LHCN-M2 (cell line): ENCODE measurements around the gene MSMP. TPM values are rescaled to one million over a fixed set of nuclear protein-coding genes. Genes with fewer than 3 reads are reported as not detected.
A peak's percentile ranks its signal among the peaks of the same experiment; 100 is the strongest.

ENCODE experiments used
- DNase-seq: peaks from one replicate; pipeline ENCODE4 v3.0.0-alpha.2; 2012; ENCODE audit warnings: low read depth
- polyA plus RNA-seq: library from polyadenylated mRNA; unstranded; fragments of >200 nt; gene quantifications from one replicate; pipeline ENCODE4 v1.2.1, GENCODE V29; 2012; ENCODE audit warnings: missing spikeins
- total RNA-seq: library from RNA; depleted of rRNA; stranded (reverse); fragments of >200 nt; gene quantifications from 2 replicates; pipeline ENCODE4 v1.2.3, GENCODE V29; 2014; rRNA removed

Gene MSMP
- total RNA-seq: not detected in 2 replicates
- not detected for polyA plus RNA-seq

- DNase-seq: no peak
Observed at GRCh38 chr9:35754264-35754663, at the start of gene MSMP. Gene MSMP (minus strand): TSS chr9:35754276. CDS start chr9:35754129, 147 bp downstream.

GRCh38 chr9:35801328-35802128, 47.5 kb upstream of the MSMP start:
- no peak for DNase-seq

GRCh38 chr9:35800530-35800929, 46.5 kb upstream of the MSMP start:
- DNase-seq: no peak

GRCh38 chr9:35798658-35799374, 44.7 kb upstream of the MSMP start:
- DNase-seq: peak; percentile 55

GRCh38 chr9:35797311-35798109, 43.4 kb upstream of the MSMP start:
- no peak for DNase-seq

GRCh38 chr9:35795695-35796094, 41.6 kb upstream of the MSMP start:
- no peak for DNase-seq

GRCh38 chr9:35793461-35793860, 39.4 kb upstream of the MSMP start:
- no peak for DNase-seq

- no peak for DNase-seq
Observed at GRCh38 chr9:35792826-35793225, 38.8 kb upstream of the MSMP start.

GRCh38 chr9:35792024-35792813, 38.1 kb upstream of the MSMP start:
- DNase-seq: no peak

GRCh38 chr9:35791297-35791921, 37.3 kb upstream of the MSMP start, which contains the start of gene NPR2:
Gene NPR2 (plus strand): TSS chr9:35791591. CDS start chr9:35792409, 818 bp downstream.
- peak; percentile 34 for DNase-seq

GRCh38 chr9:35790385-35791296, 36.6 kb upstream of the MSMP start:
- peak; percentile 86 for DNase-seq

GRCh38 chr9:35790025-35790384, 35.9 kb upstream of the MSMP start:
- no peak for DNase-seq

GRCh38 chr9:35789541-35789940, 35.5 kb upstream of the MSMP start:
- DNase-seq: no peak

- no peak for DNase-seq
Observed at GRCh38 chr9:35783418-35783817, 29.3 kb upstream of the MSMP start.

- no peak for DNase-seq
Observed at GRCh38 chr9:35781066-35781465, 27.0 kb upstream of the MSMP start.

GRCh38 chr9:35778496-35778895, 24.4 kb upstream of the MSMP start:
- no peak for DNase-seq

GRCh38 chr9:35776018-35776417, 21.9 kb upstream of the MSMP start:
- no peak for DNase-seq

GRCh38 chr9:35774907-35775635, 21.0 kb upstream of the MSMP start:
- no peak for DNase-seq

GRCh38 chr9:35771943-35772342, 17.9 kb upstream of the MSMP start:
- no peak for DNase-seq
